ENCODE data around the gene MIOX. TPM values are rescaled to one million over a fixed set of nuclear protein-coding genes. Genes with fewer than 3 reads are reported as not detected.
"Not testable (repeated sequence)": the region's sequence is repeated elsewhere in the genome, so short reads cannot be mapped to it uniquely, and the experiment has no call there.

The MIOX gene
- total RNA-seq, 4 donors from 2014 or later, result not detected

DNA sequence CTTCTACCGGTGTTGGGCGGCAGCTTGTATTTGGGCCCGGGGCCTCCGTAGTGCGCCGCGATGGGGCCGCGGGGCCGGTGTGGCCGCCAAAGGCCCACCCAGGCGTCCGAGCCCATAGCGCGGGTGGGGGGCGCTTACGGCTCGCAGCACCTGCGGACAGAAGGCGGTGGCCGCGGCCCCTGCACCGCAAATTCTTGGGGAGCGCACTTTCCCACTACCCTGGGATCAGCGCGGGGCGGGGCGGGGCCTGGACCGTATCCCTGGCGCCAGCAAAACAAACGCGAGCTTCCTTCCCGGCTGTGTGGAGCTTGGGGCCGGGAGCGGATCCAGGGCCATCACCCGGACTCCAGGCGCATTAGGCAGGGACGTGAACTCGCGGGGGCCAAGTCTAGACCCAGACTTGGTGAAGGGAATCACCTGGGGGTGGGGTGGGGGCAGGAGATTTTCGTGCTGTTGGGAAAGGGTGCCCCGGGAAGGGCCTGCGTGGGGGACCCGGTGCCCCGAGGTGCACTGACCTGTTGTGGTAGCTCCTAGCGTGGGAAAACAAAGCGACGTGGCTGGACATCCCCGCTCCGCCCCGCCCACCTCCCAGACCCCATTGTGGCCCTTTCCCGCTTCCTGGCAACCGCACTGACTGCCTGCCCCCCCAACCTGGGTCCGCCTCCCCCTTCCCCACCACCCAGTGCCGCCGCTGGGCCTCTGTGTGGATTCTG is 45.5 kb downstream of the MIOX start:
- peak; percentile 23 for ATAC-seq (ENCODE audit: low FRiP score)
- no peak for DNase-seq (ENCODE audit: low spot score)
- TF ChIP-seq, protein P1, sequence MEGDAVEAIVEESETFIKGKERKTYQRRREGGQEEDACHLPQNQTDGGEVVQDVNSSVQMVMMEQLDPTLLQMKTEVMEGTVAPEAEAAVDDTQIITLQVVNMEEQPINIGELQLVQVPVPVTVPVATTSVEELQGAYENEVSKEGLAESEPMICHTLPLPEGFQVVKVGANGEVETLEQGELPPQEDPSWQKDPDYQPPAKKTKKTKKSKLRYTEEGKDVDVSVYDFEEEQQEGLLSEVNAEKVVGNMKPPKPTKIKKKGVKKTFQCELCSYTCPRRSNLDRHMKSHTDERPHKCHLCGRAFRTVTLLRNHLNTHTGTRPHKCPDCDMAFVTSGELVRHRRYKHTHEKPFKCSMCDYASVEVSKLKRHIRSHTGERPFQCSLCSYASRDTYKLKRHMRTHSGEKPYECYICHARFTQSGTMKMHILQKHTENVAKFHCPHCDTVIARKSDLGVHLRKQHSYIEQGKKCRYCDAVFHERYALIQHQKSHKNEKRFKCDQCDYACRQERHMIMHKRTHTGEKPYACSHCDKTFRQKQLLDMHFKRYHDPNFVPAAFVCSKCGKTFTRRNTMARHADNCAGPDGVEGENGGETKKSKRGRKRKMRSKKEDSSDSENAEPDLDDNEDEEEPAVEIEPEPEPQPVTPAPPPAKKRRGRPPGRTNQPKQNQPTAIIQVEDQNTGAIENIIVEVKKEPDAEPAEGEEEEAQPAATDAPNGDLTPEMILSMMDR (IDR thresholded peaks at IDR 0.05), result no peak

- DNase-seq (ENCODE audit: low spot score), result no peak
- TF ChIP-seq, protein P1 (IDR thresholded peaks at IDR 0.05), result no peak
Observed at GRCh38 chr22:50532824-50533796, 46.5 kb downstream of the MIOX start.

GRCh38 chr22:50533856-50534711 is 47.4 kb downstream of the MIOX start:
- not testable (repeated sequence) for DNase-seq (ENCODE audit: low spot score); ATAC-seq (ENCODE audit: low FRiP score)

More at GRCh38 chr22:50532824-50533796, 46.5 kb downstream of the MIOX start:
- ATAC-seq (ENCODE audit: low FRiP score), result no peak

DNA sequence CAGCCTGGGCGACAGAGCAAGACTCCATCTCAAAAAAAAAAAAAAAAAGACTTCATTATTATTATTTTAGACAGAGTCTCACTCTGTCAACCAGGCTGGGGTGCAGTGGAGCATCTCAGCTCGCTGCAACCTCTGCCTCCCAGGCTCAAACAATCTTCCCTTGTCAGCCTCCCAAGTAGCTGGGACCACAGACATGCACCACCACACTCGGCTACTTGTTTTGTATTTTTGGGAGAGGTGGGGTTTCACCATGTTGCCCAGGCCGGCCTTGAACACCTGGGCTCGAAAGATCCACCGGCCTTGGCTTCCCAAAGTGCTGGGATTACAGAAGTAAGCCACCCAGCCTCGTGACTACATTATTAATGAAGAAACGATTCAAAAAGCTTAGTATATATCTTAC is 48.5 kb downstream of the MIOX start:
- ATAC-seq (ENCODE audit: low FRiP score), result no peak
- TF ChIP-seq, protein P1 (IDR thresholded peaks at IDR 0.05), result no peak
- no peak for DNase-seq (ENCODE audit: low spot score)

GRCh38 chr22:50536226-50536625 is 49.6 kb downstream of the MIOX start:
- TF ChIP-seq, protein P1 (IDR thresholded peaks at IDR 0.05), result no peak
- ATAC-seq (ENCODE audit: low FRiP score), result no peak
- DNase-seq (ENCODE audit: low spot score), result no peak

- DNase-seq (ENCODE audit: low spot score) (no peak), ATAC-seq (ENCODE audit: low FRiP score) (no peak)
- TF ChIP-seq, protein P1 (IDR thresholded peaks at IDR 0.05), result no peak
Observed at GRCh38 chr22:50537765-50538164, 51.1 kb downstream of the MIOX start.

Other genes starting within 250 kb of the MIOX start
- gene TUBGCP6, start 241.8 kb upstream of the MIOX start, total RNA-seq, result 10 to 100 TPM; 32.7 to 52.2 (median 33.5) TPM
- gene HDAC10, start 235.6 kb upstream of the MIOX start, total RNA-seq, result 10 to 100 TPM; 18.4 to 53.8 (median 23.6) TPM
- gene MAPK12, start 225.2 kb upstream of the MIOX start, total RNA-seq, result 10 to 100 TPM in 3 of 4 donors, 1 to 10 TPM in 1; 7.9 to 31.1 (median 17.8) TPM
- gene MAPK11, start 216.5 kb upstream of the MIOX start, total RNA-seq, result 10 to 100 TPM; 12.1 to 38.9 (median 20.4) TPM
- 100 to 1,000 TPM in 3 of 4 donors, 10 to 100 TPM in 1; 91.4 to 130 (median 115) TPM for gene PLXNB2, start 179.2 kb upstream of the MIOX start, total RNA-seq
- gene DENND6B, start 159.8 kb upstream of the MIOX start, total RNA-seq, result 1 to 10 TPM; 2.2 to 3.1 (median 2.7) TPM
- gene PPP6R2, start 143.5 kb upstream of the MIOX start, total RNA-seq, result 10 to 100 TPM; 35.6 to 64.6 (median 41.7) TPM
- 10 to 100 TPM; 37.5 to 66.8 (median 43.8) TPM for gene SBF1, start 11.8 kb upstream of the MIOX start, total RNA-seq
- under 1 TPM in 1 of 4 donors, not detected in 3; 0.12 TPM for gene ADM2, start 5.3 kb upstream of the MIOX start, total RNA-seq
- 10 to 100 TPM; 50.8 to 54.9 (median 51.7) TPM for gene LMF2, start 20.8 kb downstream of the MIOX start, total RNA-seq
- gene NCAPH2, start 21.4 kb downstream of the MIOX start, total RNA-seq, result 10 to 100 TPM; 27.7 to 48.2 (median 29.5) TPM
- gene SCO2, start 38.7 kb downstream of the MIOX start, total RNA-seq, result 10 to 100 TPM in 2 of 4 donors, 1 to 10 TPM in 2; 2.8 to 15.0 (median 9.2) TPM
- gene TYMP, start 43.2 kb downstream of the MIOX start, total RNA-seq, result 100 to 1,000 TPM in 3 of 4 donors, 10 to 100 TPM in 1; 47.9 to 212 (median 144) TPM
- gene KLHDC7B, start 59.0 kb downstream of the MIOX start, total RNA-seq, result under 1 TPM in 1 of 4 donors, not detected in 3; 0.48 TPM
- not detected for gene SYCE3, start 76.1 kb downstream of the MIOX start, total RNA-seq
- gene CPT1B, start 91.6 kb downstream of the MIOX start, total RNA-seq, result 10 to 100 TPM in 3 of 4 donors, 1 to 10 TPM in 1; 4.9 to 29.2 (median 10.8) TPM
- gene CHKB, start 96.0 kb downstream of the MIOX start, total RNA-seq, result 10 to 100 TPM; 28.3 to 85.6 (median 34.9) TPM
- 1 to 10 TPM; 1.6 to 3.1 (median 2.4) TPM for gene MAPK8IP2, start 113.9 kb downstream of the MIOX start, total RNA-seq
- gene ARSA, start 141.3 kb downstream of the MIOX start, total RNA-seq, result 10 to 100 TPM; 29.9 to 43.5 (median 36.1) TPM
- 10 to 100 TPM in 3 of 4 donors, 1 to 10 TPM in 1; 3.3 to 61.3 (median 19.4) TPM for gene SHANK3, start 186.0 kb downstream of the MIOX start, total RNA-seq

Data from omental fat pad (tissue), 4 donors.